Stimulated activated CD8-positive, alpha-beta memory T cell treated with anti-CD3 and anti-CD28 coated beads, Interleukin-2, amount 100 ng/mL, for 48 hours (primary cell): ENCODE results near the gene NDC1.
"Not testable (repeated sequence)": the region's sequence is repeated elsewhere in the genome, so short reads cannot be mapped to it uniquely, and the experiment has no call there.

Experiments
- DNase-seq, 2 donors: peaks; one replicate each; pipeline ENCODE4 v3.0.0-alpha.2; 2020; ENCODE audit warnings: low read depth in 2 of 2

NDC1 gene

GRCh38 chr1:53826367-53826766, 11.7 kb downstream of the NDC1 start:
- no peak for DNase-seq

DNA sequence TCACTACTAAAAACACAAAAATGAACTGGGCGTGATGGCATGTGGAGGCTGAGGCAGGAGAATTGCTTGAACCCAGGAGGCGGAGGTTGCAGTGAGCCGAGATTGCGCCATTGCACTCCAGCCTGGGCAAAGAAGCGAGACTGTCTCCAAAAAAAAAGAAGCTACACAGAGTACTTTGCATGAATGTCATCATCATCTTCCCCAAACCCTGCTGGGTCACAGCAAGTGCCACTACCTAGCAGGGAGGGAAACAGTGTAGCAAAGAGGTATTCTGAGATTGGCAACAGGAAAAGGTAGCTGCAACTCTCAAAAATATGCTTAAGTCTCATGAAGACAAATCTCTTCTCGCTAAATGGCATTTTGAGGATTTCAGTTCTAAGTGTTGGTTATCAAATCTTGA, 12.8 kb downstream of the NDC1 start:
- DNase-seq: no peak

DNA sequence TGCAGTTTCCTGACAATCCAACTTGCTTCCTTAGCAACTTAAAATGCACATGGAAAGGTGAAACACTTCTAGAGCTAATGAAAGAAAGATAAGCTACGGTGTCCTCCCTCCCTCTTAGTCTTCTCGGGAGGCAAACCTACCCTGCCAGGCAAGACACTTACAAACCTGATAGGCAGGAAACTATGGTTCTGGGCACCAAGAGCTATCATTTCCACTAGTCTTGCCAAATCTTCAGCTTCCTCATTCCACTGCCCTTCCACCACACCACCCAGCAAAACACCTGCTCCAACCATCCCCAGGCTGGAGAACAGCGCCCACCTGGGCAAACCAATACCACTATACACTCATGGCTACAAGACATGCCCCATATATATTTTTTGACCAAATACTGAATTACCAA, 15.2 kb downstream of the NDC1 start:
- DNase-seq: no peak

DNA sequence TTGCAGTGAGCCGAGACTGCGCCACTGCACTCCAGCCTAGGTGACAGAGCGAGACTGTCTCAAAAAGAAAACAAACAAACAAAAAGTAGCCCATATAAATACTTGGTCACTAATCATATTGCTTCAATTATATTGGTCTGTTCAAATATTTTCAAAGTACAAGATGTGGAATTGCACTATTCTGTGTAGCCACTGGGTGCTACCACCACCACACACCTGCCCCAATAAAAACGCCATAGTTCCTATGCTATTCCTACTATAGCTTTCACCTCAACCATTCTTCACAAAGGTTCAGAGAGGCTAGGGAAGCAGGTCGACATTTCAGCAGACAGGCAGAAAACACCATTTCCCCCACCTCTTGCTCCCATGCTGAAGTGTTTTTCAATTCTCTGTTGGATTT, 16.7 kb downstream of the NDC1 start:
- DNase-seq: no peak

- no peak for DNase-seq
Observed at GRCh38 chr1:53819387-53819786, 18.7 kb downstream of the NDC1 start.

DNA sequence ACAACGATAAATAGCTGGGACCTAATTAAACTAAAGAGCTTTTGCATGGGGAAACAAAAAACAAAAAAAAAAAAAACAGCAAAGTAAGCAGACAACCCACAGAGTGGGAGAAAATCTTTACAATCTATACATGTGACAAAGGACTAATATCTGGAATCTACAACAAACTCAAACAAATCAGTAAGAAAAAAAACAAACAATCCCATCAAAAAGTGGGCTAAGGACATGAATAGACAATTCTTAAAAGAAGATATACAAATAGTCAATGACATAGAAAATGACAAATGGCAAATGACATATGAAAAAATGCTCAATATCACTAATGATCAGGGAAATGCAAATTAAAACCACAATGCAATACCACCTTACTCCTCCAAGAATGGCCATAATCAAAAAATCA, 21.5 kb downstream of the NDC1 start:
- not testable (repeated sequence) for DNase-seq

DNA sequence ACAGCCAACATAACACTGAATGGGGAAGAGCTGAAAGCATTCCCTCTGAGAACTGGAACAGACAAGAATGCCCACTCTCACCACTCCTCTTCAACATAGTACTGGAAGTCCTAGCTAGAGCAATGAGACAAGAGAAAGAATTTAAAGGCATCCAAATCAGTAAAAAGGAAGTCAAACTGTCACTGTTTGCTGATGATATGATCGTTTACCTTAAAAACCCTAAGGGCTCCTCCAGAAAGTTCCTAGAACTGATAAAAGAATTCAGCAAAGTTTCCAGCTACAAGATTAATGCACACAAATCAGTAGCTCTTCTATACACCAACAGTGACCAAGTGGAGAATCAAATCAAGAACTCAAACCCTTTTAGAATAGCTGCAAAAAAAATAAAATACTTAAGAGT, 22.6 kb downstream of the NDC1 start:
- not testable (repeated sequence) for DNase-seq

- DNase-seq: peak in 1 of 2 donors; percentile 11
Observed at GRCh38 chr1:53811414-53811851, 26.7 kb downstream of the NDC1 start.

DNA sequence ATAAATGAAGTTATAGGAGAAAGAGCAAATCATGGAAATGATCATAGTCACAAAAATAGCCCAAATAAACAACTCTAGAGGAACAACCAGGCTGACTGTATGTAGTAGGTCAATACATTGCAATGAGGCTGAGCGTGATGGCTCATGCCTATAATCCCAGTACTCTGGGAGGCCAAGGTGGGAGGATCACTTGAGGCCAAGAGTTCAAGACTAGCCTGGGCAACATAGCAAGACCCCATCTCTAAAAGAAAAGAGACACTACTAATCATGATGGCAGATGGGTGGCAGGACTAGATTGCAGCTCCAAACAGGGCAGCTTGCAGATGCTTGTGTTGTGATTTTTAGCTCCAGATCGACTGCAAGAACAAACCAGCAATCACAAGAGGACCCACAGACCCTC, 27.6 kb downstream of the NDC1 start:
- no peak for DNase-seq

- DNase-seq: no peak
Observed at GRCh38 chr1:53810007-53810406, 28.1 kb downstream of the NDC1 start.

DNA sequence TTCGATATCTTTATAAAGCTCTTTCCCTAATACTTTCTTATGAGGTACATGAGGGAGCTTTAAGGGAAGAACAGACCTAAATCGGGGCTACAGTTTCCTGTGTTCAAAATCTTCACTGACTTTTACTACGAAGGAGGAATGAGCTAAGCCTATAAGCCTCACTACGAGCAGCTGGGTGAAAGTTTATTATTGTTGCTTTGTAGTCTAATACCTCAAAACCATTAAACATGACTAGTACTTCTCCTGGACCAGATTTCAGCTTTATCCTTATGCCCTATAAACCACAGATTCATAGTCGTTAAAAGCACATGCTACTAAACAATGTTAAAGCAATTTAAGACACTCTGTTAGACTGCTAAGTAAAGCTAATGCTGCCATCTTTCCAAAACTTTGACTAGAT, 30.2 kb downstream of the NDC1 start:
- no peak for DNase-seq

DNA sequence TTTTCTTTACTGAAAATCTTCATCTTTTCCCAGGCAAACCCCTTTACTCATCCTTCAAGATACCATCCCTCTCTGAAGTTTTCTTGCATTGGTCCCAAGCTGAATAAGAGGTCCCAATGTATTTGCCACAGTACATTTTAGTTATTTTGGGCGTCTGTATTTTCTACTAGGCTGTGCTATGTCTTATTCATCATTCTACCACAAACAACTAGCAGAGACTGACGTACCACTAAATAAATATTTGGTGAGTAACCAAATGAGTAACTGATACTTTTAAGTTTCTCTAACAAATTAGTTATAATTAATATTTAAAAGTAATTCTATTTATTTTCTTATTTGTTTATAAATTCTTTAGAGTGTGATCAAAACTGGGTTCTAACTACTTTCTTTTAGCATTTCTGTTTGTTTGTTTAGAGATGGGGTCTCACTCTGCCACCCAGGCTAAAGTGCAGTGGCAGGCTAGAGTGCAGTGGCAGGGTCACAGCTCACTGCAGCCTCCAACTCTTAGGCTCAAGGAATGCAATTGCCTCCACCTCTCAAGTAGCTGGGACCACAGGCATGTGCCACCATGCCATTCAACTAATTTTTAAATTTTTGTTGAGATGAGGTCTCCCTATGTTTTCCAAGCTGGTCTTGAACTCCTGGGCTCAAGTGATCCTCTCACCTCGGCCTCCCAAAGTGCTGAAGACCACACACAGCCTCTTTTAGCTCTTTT, 33.1 kb downstream of the NDC1 start:
- DNase-seq: no peak

GRCh38 chr1:53804181-53804580, 33.9 kb downstream of the NDC1 start:
- no peak for DNase-seq

DNA sequence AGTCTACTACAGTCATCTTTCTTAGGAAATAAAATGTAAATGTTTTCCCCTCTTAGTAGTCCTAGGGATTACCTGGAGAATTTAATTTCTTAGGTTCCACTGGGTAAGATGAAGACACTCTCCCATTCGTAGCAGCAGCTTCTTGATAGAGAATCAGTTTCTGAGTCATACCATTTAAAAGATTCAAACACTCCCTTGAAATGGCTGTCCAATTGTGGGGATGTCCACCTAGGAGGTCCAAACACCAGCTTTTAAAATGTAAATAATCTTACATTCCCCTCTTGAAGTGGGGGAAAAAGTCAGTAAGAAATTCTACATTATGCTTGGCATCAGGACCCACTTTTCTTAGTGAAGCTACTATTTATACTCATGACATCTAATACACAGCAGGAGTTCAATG, 37.5 kb downstream of the NDC1 start:
- DNase-seq: no peak

DNA sequence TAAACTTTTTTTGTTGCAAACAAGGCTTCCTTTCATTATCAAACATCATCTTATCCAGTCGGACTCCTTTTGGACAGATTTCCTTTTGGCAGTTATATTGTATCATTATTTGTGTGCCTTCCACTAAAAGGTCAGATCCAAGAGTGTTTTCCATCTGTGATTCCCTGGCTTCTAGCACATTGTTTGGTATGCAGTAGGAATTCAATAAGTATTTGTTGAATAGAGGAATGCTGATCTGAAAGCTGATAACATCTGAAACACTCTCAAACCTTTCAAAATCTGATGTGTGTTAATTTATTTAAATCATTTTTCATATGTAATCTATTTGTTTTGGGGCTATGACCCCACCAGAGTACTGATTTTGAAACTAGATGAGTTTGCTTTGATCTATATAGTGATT, 39.0 kb downstream of the NDC1 start:
- no peak for DNase-seq

- DNase-seq: no peak
Observed at GRCh38 chr1:53792806-53793205, 45.3 kb downstream of the NDC1 start.

- DNase-seq: no peak
Observed at GRCh38 chr1:53787655-53788054, 50.4 kb downstream of the NDC1 start.

DNA sequence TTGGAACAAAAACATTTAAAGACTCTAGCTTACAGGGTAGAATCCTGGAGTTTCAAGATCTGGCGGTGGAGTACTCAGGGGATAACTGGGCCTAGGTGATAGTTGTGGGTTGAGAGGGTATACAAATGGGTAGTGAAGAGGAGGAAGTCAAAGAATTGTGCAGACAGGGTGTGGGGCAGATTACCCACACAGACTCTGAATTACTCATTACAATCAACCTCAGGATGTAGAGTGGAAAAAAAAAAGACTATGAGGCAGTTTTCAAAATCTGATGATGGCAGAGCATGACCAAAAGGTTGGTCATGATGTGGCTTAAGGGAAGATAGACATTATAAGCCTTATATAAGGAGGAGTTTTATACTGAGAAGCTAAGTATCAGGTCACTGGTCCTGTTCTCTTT, 55.0 kb downstream of the NDC1 start:
- DNase-seq: no peak

GRCh38 chr1:53781654-53782053, 56.4 kb downstream of the NDC1 start:
- DNase-seq: no peak

GRCh38 chr1:53777272-53777671, 60.8 kb downstream of the NDC1 start:
- DNase-seq: no peak

GRCh38 chr1:53771648-53772047, 66.4 kb downstream of the NDC1 start:
- DNase-seq: no peak

- no peak for DNase-seq
Observed at GRCh38 chr1:53769780-53770179, 68.3 kb downstream of the NDC1 start.

DNA sequence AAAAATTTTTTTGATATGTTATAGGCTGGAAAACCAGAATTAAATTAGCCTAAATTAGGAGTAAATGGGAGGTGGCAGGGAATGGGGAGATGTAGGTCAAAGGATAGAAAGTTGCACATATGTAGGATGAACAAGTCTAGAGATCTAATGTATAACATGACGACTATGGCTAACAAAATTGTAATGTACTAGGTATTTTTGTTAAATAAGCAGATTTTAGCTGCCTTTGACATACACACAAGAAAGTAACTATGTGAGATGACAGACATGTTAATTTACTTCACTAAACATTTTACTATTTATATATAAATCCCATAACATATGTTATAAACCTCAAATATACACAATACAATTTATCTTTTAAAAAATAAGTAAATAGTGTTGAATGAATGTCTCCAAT, 68.9 kb downstream of the NDC1 start:
- DNase-seq: no peak

DNA sequence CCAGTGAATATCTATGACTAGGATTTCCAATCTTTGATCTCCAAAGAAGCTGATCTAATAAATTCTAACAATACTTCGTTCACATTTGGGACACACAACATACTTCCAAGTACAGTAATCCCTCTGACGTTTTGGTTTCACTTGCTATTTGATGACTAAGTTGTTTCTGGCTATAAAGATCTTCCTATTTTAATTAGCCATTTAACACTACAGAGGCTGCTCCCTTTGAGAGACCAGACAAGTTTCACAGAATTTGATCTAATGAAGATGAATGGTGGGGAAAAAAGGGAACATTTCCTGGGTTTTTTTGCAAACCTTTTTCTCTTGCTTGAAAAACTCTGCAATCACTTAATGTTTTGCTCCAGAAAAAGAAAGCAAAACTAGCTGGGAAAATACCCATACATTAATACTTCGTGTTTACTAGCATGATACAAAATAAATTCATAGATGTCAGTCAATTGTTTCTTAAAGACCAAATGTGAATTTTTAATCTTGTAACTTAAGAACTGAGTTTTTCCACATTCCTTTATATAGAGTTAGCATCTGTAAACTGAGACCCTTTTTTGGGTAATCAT, 71.2 kb downstream of the NDC1 start:
- DNase-seq: no peak
